A673 (cell line): Measurements from ENCODE around the gene OR4X2.

ENCODE experiments used
- CTCF ChIP-seq: fragments of 300-800, 200-600 bp; sonication (generic); conservative IDR thresholded peaks from 2 replicates; pipeline ENCODE4 v1.5.1; 2017; ENCODE audit warnings: low read depth, mild to moderate bottlenecking, antibody characterized with exemption, low read length, moderate library complexity, mixed read lengths
- EZH2 ChIP-seq: fragments of 200-600 bp; sonication (generic); IDR thresholded peaks from 2 replicates; pipeline ENCODE4 v1.6.1; 2017; ENCODE audit warnings: borderline replicate concordance, low read depth, mild to moderate bottlenecking, mixed read lengths, antibody characterized with exemption, low read length; ENCODE audit not compliant: poor library complexity, severe bottlenecking

DNA sequence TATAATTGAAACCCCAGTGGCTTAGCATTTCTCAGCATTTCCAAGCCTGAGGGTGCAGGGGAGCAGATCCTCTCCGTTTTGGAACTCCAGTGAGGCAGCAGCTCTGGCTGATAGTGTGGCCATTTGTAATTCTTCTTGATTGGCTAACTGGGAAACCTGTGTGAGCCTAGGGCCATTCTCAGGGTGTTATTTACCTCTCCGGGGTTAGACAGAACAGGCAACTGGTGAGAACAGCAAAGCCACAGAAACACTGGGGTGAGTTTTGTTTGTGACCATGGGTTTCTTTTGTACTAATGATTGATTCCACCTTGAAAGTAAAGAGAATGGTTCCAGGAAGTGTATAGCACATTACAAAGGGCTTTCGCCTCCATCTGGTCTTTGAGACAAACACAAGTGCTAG lies 2.4 kb upstream of the OR4X2 start:
- TF ChIP-seq CTCF (no peak), EZH2 (no peak)
